Small intestine (tissue), 7 donors: ENCODE results near the gene KPNB1. TPM values are rescaled to one million over a fixed set of nuclear protein-coding genes. Genes with fewer than 3 reads are reported as not detected.

Source experiments
- DNase-seq, 2 donors: peaks; one replicate each; pipeline versions ENCODE4 v3.0.0 to v3.0.0-alpha.2; 2013
- FAIRE-seq: peaks from 2 replicates; lab custom pipeline; 2012; peaks lifted over from hg19 to GRCh38; lab: Jason Lieb, UNC
- H3K27ac ChIP-seq, 3 donors: one replicate each; pipeline ENCODE4 v1.5.1; 2013; ENCODE audit warnings: low read length in 2 of 3, mild to moderate bottlenecking in 2 of 3, control low read depth in 1 of 3, inconsistent platforms in 1 of 3, low read depth in 1 of 3, moderate library complexity in 1 of 3
- H3K27me3 ChIP-seq, 3 donors: one replicate each; pipeline ENCODE4 v1.6.1; 2013; ENCODE audit warnings: low read length in 3 of 3, inconsistent platforms in 1 of 3; ENCODE audit not compliant: control insufficient read depth in 3 of 3, insufficient read depth in 3 of 3
- H3K36me3 ChIP-seq, 3 donors: one replicate each; pipeline ENCODE4 v1.6.1; 2013; ENCODE audit warnings: low read length in 3 of 3, inconsistent platforms in 1 of 3, low read depth in 1 of 3, mild to moderate bottlenecking in 1 of 3, moderate library complexity in 1 of 3; ENCODE audit not compliant: control insufficient read depth in 3 of 3, insufficient read depth in 2 of 3
- H3K4me1 ChIP-seq, 3 donors: one replicate each; pipeline ENCODE4 v1.6.1; 2013; ENCODE audit warnings: low read length in 2 of 3, inconsistent platforms in 1 of 3, low read depth in 1 of 3, mild to moderate bottlenecking in 1 of 3, moderate library complexity in 1 of 3; ENCODE audit not compliant: control insufficient read depth in 3 of 3, insufficient read depth in 2 of 3
- H3K4me3 ChIP-seq, 3 donors: one replicate each; pipeline ENCODE4 v1.5.1; 2013; ENCODE audit warnings: low read length in 3 of 3, control low read depth in 1 of 3, inconsistent platforms in 1 of 3, low read depth in 1 of 3, mild to moderate bottlenecking in 1 of 3, moderate library complexity in 1 of 3
- H3K9me3 ChIP-seq, 2 donors: one replicate each; pipeline ENCODE4 v1.6.1; 2013; ENCODE audit warnings: low read depth in 1 of 2, low read length in 1 of 2; ENCODE audit not compliant: control insufficient read depth in 2 of 2, insufficient read depth in 1 of 2
- WGBS, 3 donors: extraction: QIAGEN DNeasy Blood & Tissue Kit; methylation state at CpG; one replicate each; pipeline ENCODE4 v1.1.7; 2013; 5-methylcytosine and 5-hydroxymethylcytosine counted together
- polyA plus RNA-seq, 4 donors: library from polyadenylated mRNA; stranded (reverse) in 3 of 4; unstranded in 1 of 4; fragments of 200-250 nt in 3 of 4; fragments of 120-200 nt in 1 of 4; gene quantifications; one replicate each; pipeline versions ENCODE4 v1.2.1 to v1.2.3, GENCODE V29; 2013
- donor health status: healthy with polysubstance abuse.
- donor health status: control.
- donor health status: control.
- donor health status: Bipolar disorder and iron deficiency.
- donor health status: healthy.

Gene KPNB1
- polyA plus RNA-seq, 4 donors: 25.9 to 160 (median 54.7) TPM

GRCh38 chr17:47732399-47733046, 82.8 kb downstream of the KPNB1 start:
- Histone ChIP-seq H3K27me3 (peaks cover 4 to 69% (median 5%) of the 10 kb centered on the region in 3 donors), H3K4me3 (no peak overlapping the region), H3K4me1 (peaks cover 0 to 4% (median 0%) of the 10 kb centered on the region in 3 donors), H3K9me3 (peaks cover 0 to 2% of the 10 kb centered on the region in 2 donors), H3K27ac (no peak overlapping the region), H3K36me3 (no peaks in the 10 kb centered on the region)
- DNase-seq (no peak), FAIRE-seq (no peak)
- WGBS, 3 donors: 41 to 44% (median 43%) methylated on average over 12 of the region's 12 CpGs

DNA sequence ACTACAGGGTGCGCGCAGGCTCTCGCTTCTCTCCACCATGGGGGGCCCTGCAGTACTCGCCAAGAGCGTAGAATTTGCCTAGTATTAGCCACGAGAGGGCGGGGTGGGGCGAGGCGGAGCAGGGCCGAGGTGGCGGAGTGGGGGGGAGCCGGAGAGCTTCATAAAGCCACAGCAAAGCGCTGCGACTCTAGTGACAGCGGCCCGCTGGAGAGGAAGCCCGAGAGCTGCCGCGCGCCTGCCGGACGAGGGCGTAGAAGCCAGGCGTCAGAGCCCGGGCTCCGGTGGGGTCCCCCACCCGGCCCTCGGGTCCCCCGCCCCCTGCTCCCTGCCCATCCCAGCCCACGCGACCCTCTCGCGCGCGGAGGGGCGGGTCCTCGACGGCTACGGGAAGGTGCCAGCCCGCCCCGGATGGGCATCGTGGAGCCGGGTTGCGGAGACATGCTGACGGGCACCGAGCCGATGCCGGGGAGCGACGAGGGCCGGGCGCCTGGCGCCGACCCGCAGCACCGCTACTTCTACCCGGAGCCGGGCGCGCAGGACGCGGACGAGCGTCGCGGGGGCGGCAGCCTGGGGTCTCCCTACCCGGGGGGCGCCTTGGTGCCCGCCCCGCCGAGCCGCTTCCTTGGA, 83.4 kb downstream of the KPNB1 start, which contains the start of gene TBX21:
TSS of gene TBX21 (plus strand) at position 190 of the 627 bp plus-strand sequence. CDS start at position 409, 219 bp downstream.
- Histone ChIP-seq H3K4me1 (peaks cover 0 to 4% (median 0%) of the 10 kb centered on the region in 3 donors), H3K27ac (peak within 1 kb of the TSS in 2 of 3 donors; percentile 54 to 67), H3K4me3 (peak within 1 kb of the TSS in 2 of 3 donors; percentile 38 to 61), H3K36me3 (no peaks in the 10 kb centered on the region), H3K27me3 (peaks cover 4 to 67% (median 5%) of the 10 kb centered on the region in 3 donors), H3K9me3 (peaks cover 0 to 2% of the 10 kb centered on the region in 2 donors)
- 0 to 1% (median 1%) methylated on average over 48 to 73 of the region's 73 CpGs for WGBS, 3 donors
- FAIRE-seq (no peak), DNase-seq (peak; percentile 56 to 64)

- Histone ChIP-seq H3K27ac (peak overlapping the region in 2 of 3 donors; percentile 54 to 67), H3K27me3 (peaks cover 4 to 63% (median 5%) of the 10 kb centered on the region in 3 donors), H3K4me3 (peak overlapping the region in 2 of 3 donors; percentile 38 to 61), H3K36me3 (no peaks in the 10 kb centered on the region), H3K9me3 (peaks cover 0 to 2% of the 10 kb centered on the region in 2 donors), H3K4me1 (peaks cover 0 to 4% (median 0%) of the 10 kb centered on the region in 3 donors)
- 6 to 9% (median 8%) methylated on average over 44 to 60 of the region's 60 CpGs for WGBS, 3 donors
- peak in 1 of 2 donors; percentile 21 for DNase-seq
- FAIRE-seq: no peak
Measured at GRCh38 chr17:47733674-47734410, 84.1 kb downstream of the KPNB1 start.

DNA sequence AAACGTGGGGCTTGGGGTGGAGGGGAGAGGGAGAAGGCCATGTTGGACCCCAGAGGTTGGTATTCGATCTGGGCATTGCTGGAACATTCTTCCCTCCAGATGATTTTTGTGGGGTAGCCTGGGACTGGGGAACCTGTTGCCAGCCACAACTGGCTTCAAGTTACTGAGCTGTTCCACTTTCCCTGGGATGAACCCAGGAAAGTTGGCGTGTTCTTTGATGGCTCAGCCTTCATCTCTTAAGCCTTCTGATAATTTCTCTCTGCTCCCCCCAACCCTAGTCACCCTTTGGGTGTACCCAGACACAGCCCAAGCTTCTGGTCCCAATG, 85.4 kb downstream of the KPNB1 start:
- DNase-seq (no peak), FAIRE-seq (no peak)
- Histone ChIP-seq H3K36me3 (no peaks in the 10 kb centered on the region), H3K27ac (peak overlapping the region in 2 of 3 donors; percentile 16 to 78), H3K4me3 (peak overlapping the region in 2 of 3 donors; percentile 9 to 61), H3K27me3 (peaks cover 4 to 53% (median 5%) of the 10 kb centered on the region in 3 donors), H3K9me3 (peaks cover 0 to 2% of the 10 kb centered on the region in 2 donors), H3K4me1 (peaks cover 0 to 4% (median 0%) of the 10 kb centered on the region in 3 donors)
- 65 to 69% (median 65%) methylated on average over 3 of the region's 3 CpGs for WGBS, 3 donors

Other genes with a start within 250 kb of the KPNB1 start
- gene NPEPPS, start 118.8 kb upstream of the KPNB1 start, polyA plus RNA-seq: 100 to 1,000 TPM in 1 of 4 donors, 10 to 100 TPM in 3; 30.8 to 109 (median 37.6) TPM
- gene TBKBP1, start 44.2 kb downstream of the KPNB1 start, polyA plus RNA-seq: 1 to 10 TPM in 3 of 4 donors, under 1 TPM in 1; 0.22 to 7.5 (median 4.5) TPM
- gene TBX21, start 83.3 kb downstream of the KPNB1 start, polyA plus RNA-seq: under 1 TPM; 0.07 to 0.45 (median 0.29) TPM
- 10 to 100 TPM; 16.7 to 67.5 (median 27.3) TPM for gene OSBPL7, start 171.9 kb downstream of the KPNB1 start, polyA plus RNA-seq
- gene MRPL10, start 181.6 kb downstream of the KPNB1 start, polyA plus RNA-seq: 10 to 100 TPM; 47.0 to 54.1 (median 50.7) TPM
- 1 to 10 TPM in 1 of 4 donors, under 1 TPM in 3; 0.22 to 1.5 (median 0.40) TPM for gene LRRC46, start 181.8 kb downstream of the KPNB1 start, polyA plus RNA-seq
- gene SCRN2, start 191.4 kb downstream of the KPNB1 start, polyA plus RNA-seq: 100 to 1,000 TPM in 2 of 4 donors, 10 to 100 TPM in 2; 46.0 to 127 (median 99.7) TPM
- 1 to 10 TPM; 1.6 to 4.9 (median 3.1) TPM for gene SP6, start 201.2 kb downstream of the KPNB1 start, polyA plus RNA-seq
- gene SP2, start 246.3 kb downstream of the KPNB1 start, polyA plus RNA-seq: 10 to 100 TPM in 3 of 4 donors, 1 to 10 TPM in 1; 8.7 to 17.3 (median 12.6) TPM